Neural crest cell (in vitro differentiated cells): ENCODE data around the gene CREM. TPM values are rescaled to one million over a fixed set of nuclear protein-coding genes. Genes with fewer than 3 reads are reported as not detected.
"Not testable (repeated sequence)": the region's sequence is repeated elsewhere in the genome, so short reads cannot be mapped to it uniquely, and the experiment has no call there.

Experiments used
- DNase-seq: peaks from one replicate; pipeline ENCODE4 v3.0.0; 2021; ENCODE audit warnings: low read depth, mixed read lengths, low spot score
- H3K27ac Mint-ChIP-seq: one replicate; pipeline ENCODE4 v1.8.0; 2021; ENCODE audit warnings: mild to moderate bottlenecking, mixed read lengths; ENCODE audit not compliant: unreplicated experiment
- H3K27me3 Mint-ChIP-seq: 2 replicates; pipeline ENCODE4 v1.8.0; 2021; ENCODE audit warnings: low read depth, mild to moderate bottlenecking, mixed read lengths
- H3K36me3 Mint-ChIP-seq: 2 replicates; pipeline ENCODE4 v1.8.0; 2021; ENCODE audit warnings: low read depth, mild to moderate bottlenecking, mixed read lengths
- H3K4me1 Mint-ChIP-seq: 2 replicates; pipeline ENCODE4 v1.8.0; 2021; ENCODE audit warnings: mixed read lengths
- H3K4me3 Mint-ChIP-seq: one replicate; pipeline ENCODE4 v1.8.0; 2021; ENCODE audit warnings: mild to moderate bottlenecking, mixed read lengths
- H3K9me3 Mint-ChIP-seq: 2 replicates; pipeline ENCODE4 v1.8.0; 2021; ENCODE audit warnings: mixed read lengths
- CTCF ChIP-seq: fragments of 200-600 bp; sonication (generic); conservative IDR thresholded peaks from 2 replicates; pipeline ENCODE4 v1.5.0; 2021; ENCODE audit warnings: antibody characterized with exemption, mild to moderate bottlenecking
- long read RNA-seq: library from polyadenylated mRNA; unstranded; transcript quantifications from one replicate; pipeline ENCODE4 v2.0.0, GENCODE V29; 2020
- total RNA-seq: library from RNA; stranded (reverse); gene quantifications from 2 replicates; pipeline ENCODE4 v1.2.1, GENCODE V29; 2021

The CREM gene
- total RNA-seq, result 28.5 and 29.6 TPM in 2 replicates
- long read RNA-seq, transcript CREM-218 (3 exons, 1,416 nt), result major isoform, 8 of 51 reads
- long read RNA-seq, transcript CREM-211 (4 exons, 1,207 nt), result minor isoform, 7 of 51 reads
- long read RNA-seq, partial matches to known transcripts, result 1 of 51 reads
- long read RNA-seq, other reads (novel, unspliced or antisense), result 25 of 51 reads

- DNase-seq, result peak; percentile 100
- Mint-ChIP-seq H3K9me3 (no peaks in the 10 kb centered on the region), H3K4me1 (peaks cover 20% of the 10 kb centered on the region), H3K4me3 (peak within 1 kb of the TSS; percentile 94), H3K27ac (peak within 1 kb of the TSS; percentile 98), H3K27me3 (peaks cover 2% of the 10 kb centered on the region), H3K36me3 (no peaks in the 10 kb centered on the region)
- TF ChIP-seq CTCF, result peak; percentile 97
Measured at GRCh38 chr10:35126530-35127288, at the start of gene CREM. Gene CREM (plus strand): TSS chr10:35126846. CDS start chr10:35137836, 10,990 bp downstream.

- H3K27ac Mint-ChIP-seq, result no peak overlapping the region
- no peak for TF ChIP-seq CTCF
Measured at GRCh38 chr10:35079265-35079664, 47.4 kb upstream of the CREM start.

GRCh38 chr10:35079763-35080162 is 46.9 kb upstream of the CREM start:
- no peak for DNase-seq
- Mint-ChIP-seq H3K36me3 (peaks cover 17% of the 10 kb centered on the region), H3K27ac (no peak overlapping the region), H3K9me3 (peaks cover 7% of the 10 kb centered on the region), H3K4me3 (no peak overlapping the region), H3K4me1 (peaks cover 5% of the 10 kb centered on the region), H3K27me3 (no peaks in the 10 kb centered on the region)
- no peak for TF ChIP-seq CTCF

More at GRCh38 chr10:35079265-35079664, 47.4 kb upstream of the CREM start:
- H3K4me3 Mint-ChIP-seq, result no peak overlapping the region
- no peaks in the 10 kb centered on the region for H3K27me3 Mint-ChIP-seq
- peaks cover 15% of the 10 kb centered on the region for H3K36me3 Mint-ChIP-seq
- no peak for DNase-seq
- H3K4me1 Mint-ChIP-seq, result peaks cover 5% of the 10 kb centered on the region
- peaks cover 6% of the 10 kb centered on the region for H3K9me3 Mint-ChIP-seq

DNA sequence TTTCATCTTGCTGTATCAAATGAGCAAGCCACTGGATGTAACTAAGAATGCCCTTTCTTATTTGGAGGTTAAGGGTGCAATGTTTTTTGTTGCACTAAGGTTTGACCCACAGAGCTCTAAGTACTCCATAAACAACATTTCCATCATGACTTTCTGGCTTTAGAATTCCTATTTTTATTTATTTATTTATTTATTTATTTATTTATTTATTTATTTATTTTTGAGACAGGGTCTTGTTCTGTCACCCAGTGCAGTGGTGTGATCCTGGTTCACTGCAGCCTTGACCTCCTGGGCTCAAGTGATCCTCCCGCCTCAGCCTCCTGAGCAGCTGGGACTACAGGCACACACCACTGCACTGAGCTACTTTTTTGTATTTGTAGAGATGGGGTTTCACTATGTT is 46.4 kb upstream of the CREM start:
- not testable (repeated sequence) for H3K4me1 Mint-ChIP-seq, H3K27ac Mint-ChIP-seq, H3K4me3 Mint-ChIP-seq, H3K9me3 Mint-ChIP-seq, H3K27me3 Mint-ChIP-seq, DNase-seq
- H3K36me3 Mint-ChIP-seq, result peaks cover 17% of the 10 kb centered on the region

DNA sequence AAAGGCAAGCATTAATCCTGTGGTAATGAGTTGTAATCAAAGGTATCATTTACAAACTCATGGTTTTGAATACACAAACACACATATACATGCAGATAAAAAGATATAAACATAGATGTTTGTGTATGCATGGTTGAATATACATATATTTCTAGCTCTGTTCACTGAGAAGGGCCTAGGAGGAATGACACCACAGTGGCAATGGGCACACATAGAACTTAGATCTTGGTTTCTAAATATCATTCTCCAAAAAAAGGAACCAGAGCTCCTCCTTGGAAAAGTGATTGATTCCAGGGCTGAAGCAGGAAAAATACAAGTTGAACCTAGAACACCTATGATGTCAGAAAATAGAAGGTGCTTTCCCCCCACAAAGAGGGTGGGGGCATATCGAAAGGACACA is 43.4 kb upstream of the CREM start:
- peaks cover 21% of the 10 kb centered on the region for H3K36me3 Mint-ChIP-seq
- H3K4me1 Mint-ChIP-seq, result peaks cover 18% of the 10 kb centered on the region

More for the DNA sequence above, 43.4 kb upstream of the CREM start:
- TF ChIP-seq CTCF, result no peak
- H3K4me3 Mint-ChIP-seq, result peak overlapping the region; percentile 42
- no peaks in the 10 kb centered on the region for H3K27me3 Mint-ChIP-seq
- H3K9me3 Mint-ChIP-seq, result peaks cover 7% of the 10 kb centered on the region
- DNase-seq, result no peak
- H3K27ac Mint-ChIP-seq, result no peak overlapping the region
